Measurements from ENCODE around the gene HOOK2. TPM values are rescaled to one million over a fixed set of nuclear protein-coding genes. Genes with fewer than 3 reads are reported as not detected.
A peak's percentile ranks its signal among the peaks of the same experiment; 100 is the strongest.

The HOOK2 gene
- total and polyA plus RNA-seq, 12 donors = 29.7 to 173 (median 57.8) TPM

DNA sequence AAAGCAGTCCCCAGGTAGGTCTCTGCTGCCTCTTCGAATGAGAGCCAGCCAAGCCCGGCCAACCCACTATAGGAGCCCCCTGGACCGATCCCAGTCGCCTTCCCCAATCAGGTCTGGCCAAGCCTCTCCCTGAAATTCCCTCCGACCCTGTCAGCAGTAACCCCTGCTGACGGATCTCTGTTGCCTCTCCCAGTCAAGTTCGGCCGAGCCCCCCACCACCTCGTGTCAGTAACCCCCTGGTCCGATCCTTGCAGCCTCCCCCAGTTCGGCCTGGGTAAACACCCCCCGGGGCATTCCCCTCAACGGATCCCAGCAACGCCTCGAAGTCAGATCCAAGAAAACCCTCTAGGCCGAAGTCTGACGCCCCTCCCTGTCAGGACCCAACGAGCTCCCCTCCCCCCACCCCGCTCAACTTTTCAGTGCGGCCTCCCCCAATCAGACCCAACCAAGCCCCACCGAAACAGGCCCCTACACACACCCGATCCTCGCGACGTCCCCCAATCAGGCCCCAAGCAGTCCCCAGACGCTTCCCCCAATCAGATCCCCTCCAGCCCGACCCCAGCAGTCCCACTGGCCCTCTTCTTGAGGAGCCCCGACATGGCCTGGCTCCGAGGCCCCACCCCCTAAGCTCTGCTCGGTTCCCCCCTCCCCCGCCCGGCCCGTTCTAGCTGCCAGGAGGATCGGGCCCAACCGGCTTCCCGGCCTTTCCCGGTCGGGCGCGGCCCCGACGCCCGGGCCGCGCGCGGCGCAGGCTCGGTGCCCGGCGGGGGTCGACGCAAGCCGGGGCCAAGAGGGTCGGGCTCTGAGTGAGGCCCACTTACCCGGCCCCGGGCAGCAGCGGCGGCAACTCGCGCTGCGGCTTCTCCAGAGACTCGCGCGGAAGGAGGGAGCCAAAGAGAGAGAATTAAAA, 53.4 kb downstream of the HOOK2 start:
- peaks cover 7 to 50% (median 34%) of the 10 kb centered on the region in 9 donors for H3K4me1 ChIP-seq
- DNase-seq (peak; percentile 62 to 68), ATAC-seq (peak; percentile 36 to 72 (median 54))
- peak overlapping the region; percentile 89 to 97 (median 94) for H3K27ac ChIP-seq
- H3K4me3 ChIP-seq = peak overlapping the region; percentile 58 to 83 (median 70)
- H3K9me3 ChIP-seq = no peaks in the 10 kb centered on the region
- WGBS, 2 donors = 1% methylated on average over 64 to 65 of the region's 65 CpGs
- intact Hi-C loops (cut with DNase I) = loop anchor here in 4 of 10 donors (1.0 to 5.0 kb wide), 4 partner anchors 12 to 70 kb away; partner anchors contain the start of genes DHPS (in 1 of the 4), GET3 (in 1 of the 4), JUNB (in 1 of the 4) and TRIR (in 1 of the 4)
- no peaks in the 10 kb centered on the region for H3K27me3 ChIP-seq
- H3K36me3 ChIP-seq = peaks cover 0 to 26% (median 8%) of the 10 kb centered on the region in 9 donors
- TF ChIP-seq, protein P1, sequence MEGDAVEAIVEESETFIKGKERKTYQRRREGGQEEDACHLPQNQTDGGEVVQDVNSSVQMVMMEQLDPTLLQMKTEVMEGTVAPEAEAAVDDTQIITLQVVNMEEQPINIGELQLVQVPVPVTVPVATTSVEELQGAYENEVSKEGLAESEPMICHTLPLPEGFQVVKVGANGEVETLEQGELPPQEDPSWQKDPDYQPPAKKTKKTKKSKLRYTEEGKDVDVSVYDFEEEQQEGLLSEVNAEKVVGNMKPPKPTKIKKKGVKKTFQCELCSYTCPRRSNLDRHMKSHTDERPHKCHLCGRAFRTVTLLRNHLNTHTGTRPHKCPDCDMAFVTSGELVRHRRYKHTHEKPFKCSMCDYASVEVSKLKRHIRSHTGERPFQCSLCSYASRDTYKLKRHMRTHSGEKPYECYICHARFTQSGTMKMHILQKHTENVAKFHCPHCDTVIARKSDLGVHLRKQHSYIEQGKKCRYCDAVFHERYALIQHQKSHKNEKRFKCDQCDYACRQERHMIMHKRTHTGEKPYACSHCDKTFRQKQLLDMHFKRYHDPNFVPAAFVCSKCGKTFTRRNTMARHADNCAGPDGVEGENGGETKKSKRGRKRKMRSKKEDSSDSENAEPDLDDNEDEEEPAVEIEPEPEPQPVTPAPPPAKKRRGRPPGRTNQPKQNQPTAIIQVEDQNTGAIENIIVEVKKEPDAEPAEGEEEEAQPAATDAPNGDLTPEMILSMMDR (IDR thresholded peaks at IDR 0.05) = no peak

DNA sequence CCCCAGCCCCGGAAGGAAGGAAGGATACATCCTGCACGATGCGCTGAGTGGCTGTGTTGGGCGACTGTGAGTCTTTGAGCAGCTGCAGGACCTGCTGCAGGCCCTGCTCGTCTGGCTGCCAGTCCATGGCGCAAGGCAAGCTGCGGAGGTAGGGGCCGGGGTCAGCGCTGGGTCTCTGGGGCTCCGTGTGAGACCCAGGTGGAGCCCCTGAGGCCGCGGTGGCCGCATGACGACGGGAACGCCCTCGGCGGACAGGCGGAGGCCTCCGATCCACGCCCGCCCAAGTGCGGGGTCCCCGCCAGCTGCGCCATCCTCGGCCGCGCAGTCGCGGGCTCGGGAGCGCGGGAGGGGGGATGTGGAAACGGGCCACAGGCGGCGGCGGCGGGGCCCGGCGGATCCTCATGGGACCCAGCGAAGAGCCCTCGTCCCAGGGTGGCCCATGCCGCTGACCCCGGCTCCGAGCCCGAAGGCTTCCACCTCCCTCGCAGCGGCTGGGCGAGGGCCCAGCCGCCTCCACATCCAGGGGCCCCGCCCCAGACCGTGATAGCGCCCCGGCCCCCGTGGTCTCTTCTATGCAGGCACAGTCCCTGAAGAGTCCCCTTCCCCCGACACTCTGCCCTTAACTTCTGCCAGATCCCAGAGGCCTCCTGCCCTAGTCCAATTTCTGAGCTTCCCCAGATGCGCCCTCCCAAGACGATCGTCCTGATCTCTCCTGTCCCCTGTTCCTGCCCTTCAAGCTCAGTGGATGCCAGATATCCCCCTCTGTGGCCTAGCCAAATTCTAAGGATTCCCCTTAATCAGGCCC, 54.3 kb downstream of the HOOK2 start:
- TF ChIP-seq, protein P1 (IDR thresholded peaks at IDR 0.05) = no peak
- 1 to 3% methylated on average over 59 of the region's 59 CpGs for WGBS, 2 donors
- Histone ChIP-seq H3K9me3 (no peaks in the 10 kb centered on the region), H3K27me3 (no peaks in the 10 kb centered on the region), H3K27ac (peak overlapping the region; percentile 89 to 97 (median 94)), H3K4me1 (peaks cover 7 to 50% (median 34%) of the 10 kb centered on the region in 9 donors), H3K4me3 (peak overlapping the region; percentile 58 to 83 (median 70)), H3K36me3 (peaks cover 0 to 35% (median 15%) of the 10 kb centered on the region in 9 donors)
- intact Hi-C loops (cut with DNase I) = loop anchor here in 2 of 10 donors (5.0 kb wide), 2 partner anchors 39 to 71 kb away; partner anchors contain the start of genes DHPS (in 1 of the 2) and JUNB (in 1 of the 2)
- ATAC-seq = peak; percentile 1 to 40 (median 16)
- peak in 1 of 2 donors; percentile 34 for DNase-seq

DNA sequence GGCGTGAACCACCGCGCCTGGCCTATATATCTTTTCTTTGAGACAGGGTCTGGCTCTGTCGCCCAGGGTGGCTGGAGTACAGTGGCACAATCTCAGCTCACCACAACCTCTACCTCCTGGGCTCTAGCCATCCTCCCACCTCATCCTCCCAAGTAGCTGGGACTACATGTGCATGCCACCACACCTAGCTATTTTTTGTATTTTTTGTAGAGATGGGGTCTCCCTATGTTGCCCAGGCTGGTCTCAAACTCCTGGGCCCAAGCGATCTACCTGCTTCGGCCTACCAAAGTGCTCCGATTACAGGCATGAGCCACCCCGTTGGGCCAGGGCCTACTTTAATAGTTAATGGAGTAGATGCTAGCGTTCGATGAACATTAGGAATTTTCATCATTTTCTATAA, 55.1 kb downstream of the HOOK2 start:
- peaks cover 2 to 42% (median 20%) of the 10 kb centered on the region in 9 donors for H3K36me3 ChIP-seq
- ATAC-seq (no peak), DNase-seq (no peak)
- intact Hi-C loops (cut with DNase I) = loop anchor here in 2 of 10 donors (5.0 kb wide), 2 partner anchors 38 to 72 kb away; partner anchors contain the start of genes DHPS (in 1 of the 2) and JUNB (in 1 of the 2)
- H3K4me1 ChIP-seq = peaks cover 7 to 50% (median 34%) of the 10 kb centered on the region in 9 donors
- 80% methylated on average over 10 of the region's 10 CpGs for WGBS, 2 donors
- H3K4me3 ChIP-seq = peak overlapping the region in 9 of 10 donors; percentile 58 to 83 (median 71)
- TF ChIP-seq, protein P1 (IDR thresholded peaks at IDR 0.05) = no peak
- H3K27ac ChIP-seq = peak overlapping the region in 9 of 10 donors; percentile 91 to 97 (median 95)
- H3K27me3 ChIP-seq = no peaks in the 10 kb centered on the region
- H3K9me3 ChIP-seq = no peaks in the 10 kb centered on the region

Data from heart right ventricle (tissue), 16 donors.